Coronary artery (tissue), 2 donors: ENCODE results near the gene BRD9.
A peak's percentile ranks its signal among the peaks of the same experiment; 100 is the strongest.
"Not testable (repeated sequence)": the region's sequence is repeated elsewhere in the genome, so short reads cannot be mapped to it uniquely, and the experiment has no call there.

Source experiments
- DNase-seq: peaks from one replicate; pipeline ENCODE4 v3.0.0-alpha.2; 2017; ENCODE audit warnings: low spot score
- H3K27ac ChIP-seq, 2 donors: fragments of 200-600 bp; sonication (generic); one replicate each; pipeline ENCODE4 v1.5.1; 2016 to 2019
- H3K4me3 ChIP-seq: fragments of 200-600 bp; sonication (generic); 2 replicates; pipeline ENCODE4 v1.5.1; 2016; ENCODE audit warnings: mild to moderate bottlenecking, moderate library complexity
- TF ChIP-seq, protein P1 (sequence below): fragments of 200-600 bp; sonication (generic); IDR thresholded peaks from one replicate; pipeline ENCODE4 v1.5.1; 2019; ENCODE audit warnings: antibody characterized with exemption

Gene BRD9

DNA sequence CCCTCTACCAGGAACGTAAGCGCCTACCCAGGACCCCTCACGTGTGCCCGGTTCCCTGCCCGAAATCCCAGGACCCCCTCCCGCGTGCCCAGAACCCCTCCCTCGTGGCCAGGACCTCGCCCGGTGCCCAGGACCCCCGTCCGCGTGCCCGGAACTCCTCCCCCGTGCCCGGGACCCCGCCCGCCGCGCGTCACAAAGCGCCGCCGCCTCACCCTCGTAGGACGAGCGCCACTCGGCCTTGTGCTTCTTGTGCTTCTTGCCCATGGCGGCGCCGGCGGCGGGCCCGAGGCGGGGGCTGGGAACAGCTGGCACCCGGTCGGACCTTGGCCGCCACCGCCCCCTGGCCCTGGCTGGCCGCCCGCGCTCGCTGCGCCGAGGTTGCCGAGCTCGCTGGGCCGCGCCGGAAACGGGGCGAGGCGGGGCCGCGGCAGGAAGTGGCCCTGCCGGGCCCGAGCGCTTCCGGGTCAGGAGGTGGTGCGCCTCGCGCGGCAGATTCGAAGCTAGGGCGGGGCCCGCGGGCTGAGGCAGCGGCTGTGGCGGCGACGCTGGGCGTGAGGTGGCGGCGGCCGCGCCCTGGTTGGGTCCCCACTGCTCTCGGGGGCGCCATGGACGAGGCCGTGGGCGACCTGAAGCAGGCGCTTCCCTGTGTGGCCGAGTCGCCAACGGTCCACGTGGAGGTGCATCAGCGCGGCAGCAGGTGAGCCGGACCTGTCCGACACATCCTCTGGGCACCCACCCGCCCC lies at the start of gene BRD9, which contains the start of gene TRIP13:
TSS of gene BRD9 (minus strand) at position 408 of the 743 bp plus-strand sequence. CDS start at position 264, 144 bp downstream.
TSS of gene TRIP13 (plus strand) at position 491 of the 743 bp plus-strand sequence. CDS start at position 606, 115 bp downstream.
- Histone ChIP-seq H3K4me3 (peak within 1 kb of the TSS; percentile 87), H3K27ac (peak within 1 kb of the TSS; percentile 72 to 87)
- TF ChIP-seq, protein P1, sequence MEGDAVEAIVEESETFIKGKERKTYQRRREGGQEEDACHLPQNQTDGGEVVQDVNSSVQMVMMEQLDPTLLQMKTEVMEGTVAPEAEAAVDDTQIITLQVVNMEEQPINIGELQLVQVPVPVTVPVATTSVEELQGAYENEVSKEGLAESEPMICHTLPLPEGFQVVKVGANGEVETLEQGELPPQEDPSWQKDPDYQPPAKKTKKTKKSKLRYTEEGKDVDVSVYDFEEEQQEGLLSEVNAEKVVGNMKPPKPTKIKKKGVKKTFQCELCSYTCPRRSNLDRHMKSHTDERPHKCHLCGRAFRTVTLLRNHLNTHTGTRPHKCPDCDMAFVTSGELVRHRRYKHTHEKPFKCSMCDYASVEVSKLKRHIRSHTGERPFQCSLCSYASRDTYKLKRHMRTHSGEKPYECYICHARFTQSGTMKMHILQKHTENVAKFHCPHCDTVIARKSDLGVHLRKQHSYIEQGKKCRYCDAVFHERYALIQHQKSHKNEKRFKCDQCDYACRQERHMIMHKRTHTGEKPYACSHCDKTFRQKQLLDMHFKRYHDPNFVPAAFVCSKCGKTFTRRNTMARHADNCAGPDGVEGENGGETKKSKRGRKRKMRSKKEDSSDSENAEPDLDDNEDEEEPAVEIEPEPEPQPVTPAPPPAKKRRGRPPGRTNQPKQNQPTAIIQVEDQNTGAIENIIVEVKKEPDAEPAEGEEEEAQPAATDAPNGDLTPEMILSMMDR, result no peak
- DNase-seq, result peak; percentile 86

DNA sequence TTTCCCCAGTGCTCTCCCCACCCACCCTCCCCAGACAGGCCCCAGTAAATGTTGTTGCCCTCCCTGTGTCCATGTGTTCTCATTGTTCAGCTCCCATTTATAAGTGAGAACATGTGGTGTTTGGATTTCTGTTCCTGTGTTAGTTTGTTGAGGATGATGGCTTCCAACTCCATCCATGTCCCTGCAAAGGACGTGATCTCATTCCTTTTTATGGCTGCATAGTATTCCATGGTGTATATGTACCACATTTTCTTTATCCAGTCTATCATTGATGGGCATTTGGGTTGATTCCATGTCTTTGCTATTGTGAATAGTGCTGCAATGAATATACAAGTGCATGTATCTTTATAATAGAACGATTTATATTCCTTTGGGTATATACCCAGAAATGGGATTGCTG lies 48.1 kb upstream of the BRD9 start:
- not testable (repeated sequence) for H3K27ac ChIP-seq, DNase-seq

DNA sequence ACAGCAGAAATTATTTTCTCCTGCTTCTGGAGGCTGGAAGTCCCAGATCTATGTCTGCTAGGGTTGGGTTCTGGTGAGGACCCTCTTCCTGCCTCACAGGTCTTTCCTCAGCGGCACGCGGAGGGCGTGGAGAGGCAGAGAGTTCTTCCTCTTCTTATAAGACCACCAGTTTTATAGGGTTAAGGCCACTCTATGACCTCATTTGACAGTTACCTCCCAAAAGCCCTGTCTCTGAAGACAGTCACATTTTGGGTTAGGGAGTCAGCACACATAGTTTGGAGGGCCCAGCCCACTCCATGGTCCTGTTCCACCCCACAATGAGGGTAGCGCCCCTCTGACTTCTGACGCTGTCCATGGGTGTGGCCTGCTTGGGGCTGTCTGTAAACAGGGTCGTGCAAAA lies 46.8 kb upstream of the BRD9 start:
- no peak overlapping the region for H3K4me3 ChIP-seq
- DNase-seq, result no peak

More for the DNA sequence above, 48.1 kb upstream of the BRD9 start:
- H3K4me3 ChIP-seq, result not testable (repeated sequence)

DNA sequence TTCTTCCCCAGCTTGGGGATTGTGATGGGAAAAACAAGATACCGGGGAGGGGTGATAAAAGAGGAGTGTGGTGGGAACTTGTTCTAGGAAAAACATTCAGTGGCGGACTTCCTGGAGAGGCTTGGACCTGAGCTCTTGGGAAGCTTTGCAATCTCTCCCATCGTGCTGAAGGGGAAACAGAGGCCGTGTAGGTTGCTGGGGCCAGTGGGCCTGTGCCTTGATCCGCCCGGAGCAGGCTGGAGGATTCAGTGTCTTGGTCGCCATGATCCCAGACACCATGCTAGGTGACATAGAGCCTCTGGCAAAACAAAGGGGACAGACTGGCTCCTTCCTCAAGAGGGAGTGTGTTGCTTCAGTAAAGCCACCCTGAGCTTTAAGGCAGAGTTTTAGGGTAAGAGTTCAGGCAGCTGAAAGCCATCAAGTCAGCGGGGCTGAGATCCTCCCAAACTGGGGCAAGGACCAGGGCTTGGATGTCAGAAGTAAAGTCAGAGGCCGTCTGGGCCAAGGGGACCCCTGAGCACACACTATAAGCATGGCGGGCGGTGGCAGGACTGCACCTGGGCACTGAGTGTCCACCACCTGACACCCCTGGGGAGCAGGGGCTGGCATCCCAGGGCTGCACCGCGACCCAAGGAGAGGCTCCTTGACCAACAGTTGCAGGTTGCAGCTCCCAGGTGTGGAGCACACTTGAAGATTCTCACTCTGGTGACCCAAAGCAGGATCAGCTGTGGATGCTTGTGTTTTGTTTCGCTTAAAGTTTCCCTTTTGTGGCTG lies 44.7 kb upstream of the BRD9 start:
- H3K4me3 ChIP-seq, result no peak overlapping the region
- no peak overlapping the region for H3K27ac ChIP-seq
- TF ChIP-seq, protein P1, result no peak
- no peak for DNase-seq

More for the DNA sequence above, 46.8 kb upstream of the BRD9 start:
- TF ChIP-seq, protein P1, result no peak
- no peak overlapping the region for H3K27ac ChIP-seq

DNA sequence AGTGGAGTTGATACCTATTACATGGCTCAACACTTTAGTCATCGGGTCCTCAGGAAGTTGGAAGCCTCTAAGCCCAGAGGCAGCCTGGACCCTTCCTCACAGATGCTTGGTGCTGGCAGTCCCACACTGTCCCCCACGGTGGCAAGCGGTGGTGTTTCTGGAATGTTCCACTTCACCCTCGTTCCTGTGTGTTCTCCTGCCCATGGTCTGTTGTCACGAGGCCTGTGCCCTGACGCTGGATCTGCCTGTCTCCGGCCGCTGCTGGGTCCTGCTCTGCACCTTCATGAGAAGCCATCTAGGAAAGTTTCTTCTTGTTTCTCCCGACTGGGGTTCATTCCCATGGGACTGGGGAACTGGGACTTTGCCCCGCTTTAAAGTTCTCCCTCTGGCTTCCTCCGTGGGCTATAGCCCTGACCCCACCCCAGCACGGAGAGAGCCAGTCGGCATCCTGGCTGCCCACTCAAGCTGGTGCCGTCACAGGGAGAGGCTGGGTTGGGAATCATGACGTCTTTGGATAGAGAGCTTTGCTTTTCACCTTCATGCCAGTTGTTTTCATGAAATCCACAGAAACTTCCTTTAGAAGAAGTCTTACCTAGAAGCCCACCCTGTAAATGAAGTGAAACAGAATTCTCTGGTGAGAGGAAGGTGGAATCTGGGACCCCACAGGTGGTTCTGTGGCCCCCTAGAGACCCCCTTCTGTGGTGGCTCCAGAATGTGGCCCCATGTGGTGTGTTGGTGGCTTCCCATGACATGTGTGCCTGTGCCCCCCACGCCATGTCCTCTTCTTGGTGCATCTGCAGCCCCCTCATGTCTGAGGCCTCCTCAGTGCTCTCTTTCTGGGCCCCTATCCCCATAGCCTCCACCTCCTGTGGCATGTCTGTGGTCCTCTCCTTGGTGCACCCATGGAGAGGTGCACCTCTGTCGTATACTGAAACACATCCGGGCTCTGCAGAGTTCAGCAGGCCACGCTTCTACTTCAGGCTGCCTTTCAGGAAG lies 43.8 kb upstream of the BRD9 start:
- Histone ChIP-seq H3K4me3 (no peak overlapping the region), H3K27ac (no peak overlapping the region)
- TF ChIP-seq, protein P1, result no peak
- peak; percentile 63 for DNase-seq

DNA sequence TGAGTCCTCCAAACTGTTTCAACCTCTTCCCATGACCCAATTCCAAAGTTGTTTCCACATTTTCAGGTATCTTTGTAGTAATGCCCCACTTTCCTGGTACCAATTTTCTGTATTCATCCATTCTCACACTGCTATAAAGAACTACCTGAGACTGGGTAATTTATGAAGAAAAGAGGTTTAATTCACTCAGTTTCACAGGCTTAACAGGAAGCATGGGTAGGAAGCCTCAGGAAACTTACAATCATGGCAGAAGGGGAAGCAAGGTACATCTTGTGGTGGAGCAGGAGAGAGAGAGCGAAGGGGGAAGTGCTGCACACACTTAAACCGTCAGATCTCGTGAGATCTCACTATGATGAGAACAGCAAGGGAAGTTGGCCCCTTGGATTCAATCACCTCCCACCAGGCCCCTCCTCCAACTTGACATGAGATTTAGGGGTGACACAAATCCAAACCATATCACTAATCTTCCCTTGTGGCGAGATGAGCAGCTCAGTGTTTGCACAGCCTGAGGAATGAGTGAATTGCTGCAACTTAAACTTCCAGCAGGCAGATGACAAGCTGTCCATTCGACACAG lies 43.0 kb upstream of the BRD9 start:
- TF ChIP-seq, protein P1, result no peak
- no peak for DNase-seq
- H3K27ac ChIP-seq, result no peak overlapping the region

DNA sequence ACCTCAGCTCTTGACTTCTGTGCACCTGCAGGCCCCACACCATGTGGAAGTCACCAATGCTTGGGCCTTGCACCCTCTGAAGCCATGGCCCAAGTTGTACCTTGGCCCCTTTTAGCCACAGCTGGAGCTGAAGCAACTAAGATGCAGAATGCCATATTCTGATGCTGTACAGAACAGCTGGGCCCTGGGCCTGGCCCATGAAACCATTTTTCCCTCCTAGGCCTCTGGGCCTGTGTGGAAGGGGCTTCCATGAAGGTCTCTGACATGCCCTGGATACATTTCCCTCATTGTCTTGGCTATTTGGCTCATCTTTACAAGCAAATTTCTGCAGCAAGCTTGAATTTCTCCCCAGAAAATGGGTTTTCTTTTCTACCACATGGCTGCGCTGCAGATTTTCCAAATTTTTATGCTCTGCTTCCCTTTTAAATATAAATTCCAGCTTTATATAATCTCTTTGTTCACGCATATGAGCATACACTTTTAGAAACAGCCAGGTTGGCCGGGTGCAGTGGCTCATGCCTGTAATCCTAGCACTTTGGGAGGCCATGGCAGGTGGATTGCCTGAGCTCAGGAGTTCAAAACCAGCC lies 41.9 kb upstream of the BRD9 start:
- not testable (repeated sequence) for H3K4me3 ChIP-seq, DNase-seq, H3K27ac ChIP-seq

More for the DNA sequence above, 43.0 kb upstream of the BRD9 start:
- H3K4me3 ChIP-seq, result no peak overlapping the region

DNA sequence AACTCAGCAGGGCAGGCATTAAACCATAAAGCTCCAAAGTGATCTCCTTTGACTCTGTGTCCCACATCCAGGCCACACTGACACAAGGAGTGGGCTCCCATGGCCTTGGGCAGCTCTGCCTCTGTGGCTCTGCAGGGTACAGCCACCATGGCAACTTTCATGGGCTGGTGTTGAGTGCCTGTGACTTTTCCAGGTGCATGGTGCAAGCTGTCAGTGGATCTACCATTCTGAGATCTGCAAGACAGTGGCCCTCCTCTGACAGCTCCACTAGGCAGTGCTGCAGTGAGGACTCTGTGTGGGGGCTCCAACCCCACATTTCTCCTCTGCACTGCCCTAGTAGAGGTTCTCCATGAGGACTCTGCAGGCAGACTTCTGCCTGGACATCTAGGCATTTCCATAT lies 41.4 kb upstream of the BRD9 start:
- DNase-seq, H3K4me3 ChIP-seq: not testable (repeated sequence)
- peak overlapping the region in 1 of 2 donors; percentile 2 for H3K27ac ChIP-seq
